Measurements from ENCODE around the gene ZNF846. TPM values are rescaled to one million over a fixed set of nuclear protein-coding genes. Genes with fewer than 3 reads are reported as not detected.
"Not testable (repeated sequence)": the region's sequence is repeated elsewhere in the genome, so short reads cannot be mapped to it uniquely, and the experiment has no call there.

ZNF846 gene
- total and polyA plus RNA-seq, 10 of the 15 experiments (the other 5 are each of a cell fraction or from before 2014, with no cell fraction given) = 0.64 to 4.1 (median 1.6) TPM

DNA sequence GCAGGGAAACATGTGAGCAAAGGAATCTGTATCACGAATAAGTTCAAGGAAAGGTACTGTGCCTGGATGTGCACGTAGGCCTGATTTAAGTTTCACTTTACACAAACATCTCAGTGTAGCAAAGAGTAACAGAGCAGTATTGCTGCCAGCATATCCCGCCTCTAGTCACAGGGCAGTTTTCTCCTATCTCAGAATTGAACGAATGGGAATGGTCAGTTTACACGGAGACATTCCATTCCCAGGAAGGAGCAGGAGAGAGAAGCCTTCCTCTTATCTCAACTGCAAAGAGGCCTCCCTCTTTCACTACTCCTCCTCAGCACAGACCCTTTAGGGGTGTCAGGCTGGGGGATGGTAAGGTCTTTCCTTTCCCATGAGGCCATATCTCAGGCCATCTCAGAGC is 21.0 kb upstream of the ZNF846 start:
- H3K27ac ChIP-seq (ENCODE audit: control insufficient read depth, insufficient read depth); H3K36me3 ChIP-seq (ENCODE audit: control insufficient read depth in 2 of 2, insufficient read depth in 2 of 2, low read length in 1 of 2); RAD21 ChIA-PET (ENCODE audit: unreplicated experiment); H3K4me1 ChIP-seq (ENCODE audit: control insufficient read depth, insufficient read depth, low read length); H3K27me3 ChIP-seq (replicated peaks in 1 of 2; ENCODE audit: control insufficient read depth in 2 of 2, insufficient read depth in 2 of 2, low read length in 1 of 2); H3K4me2 ChIP-seq (ENCODE audit: control insufficient read depth, insufficient read depth); BruUV-seq (replicated peaks); H2AFZ ChIP-seq (ENCODE audit: control insufficient read depth, low read depth, low read length); FAIRE-seq; H3K4me3 ChIP-seq; CTCF ChIA-PET; intact Hi-C loops (cut with micrococcal nuclease; ENCODE audit: unreplicated experiment); ATAC-seq; H3K79me2 ChIP-seq (ENCODE audit: control insufficient read depth, insufficient read depth, low read length); POLR2A ChIA-PET; DNase-seq (ENCODE audit: low read depth, low spot score); H3K9ac ChIP-seq (ENCODE audit: control insufficient read depth, insufficient read depth, low read length); in situ Hi-C loops (cut with MboI); H4K20me1 ChIP-seq (ENCODE audit: control insufficient read depth, insufficient read depth); H3K9me3 ChIP-seq (replicated peaks; ENCODE audit: control insufficient read depth, insufficient read depth, low read length); SMC1A ChIA-PET (ENCODE audit: uncharacterized antibody, unreplicated experiment): not testable (repeated sequence)
- 38% methylated on average over 5 of the region's 5 CpGs for WGBS (ENCODE audit: insufficient coverage, insufficient replicate concordance, low lambda C conversion rate, missing lambda C conversion rate)

DNA sequence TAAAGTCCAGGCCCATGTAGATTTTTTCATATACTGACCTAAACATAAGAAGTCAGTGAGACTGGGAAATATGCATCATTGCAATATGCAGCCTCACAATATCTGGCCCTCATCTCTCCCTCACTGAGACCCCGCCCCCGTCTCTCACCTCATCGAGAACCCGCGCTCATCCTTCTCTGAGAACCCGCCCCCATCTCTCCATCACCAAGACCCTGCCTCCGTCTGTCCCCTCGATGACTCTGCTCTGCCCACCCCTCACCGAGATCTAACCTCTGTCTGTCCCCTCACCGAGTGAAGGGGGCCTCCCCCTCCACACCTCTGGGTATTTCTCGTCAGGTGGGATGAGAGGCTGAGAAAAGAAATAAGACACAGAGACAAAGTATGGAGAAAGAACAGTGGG is 20.5 kb upstream of the ZNF846 start:
- DNase-seq (ENCODE audit: low read depth, low spot score) (no peak), ATAC-seq (no peak), FAIRE-seq (no peak)
- Histone ChIP-seq H4K20me1 (ENCODE audit: control insufficient read depth, insufficient read depth) (no peaks in the 10 kb centered on the region), H3K36me3 (ENCODE audit: control insufficient read depth in 2 of 2, insufficient read depth in 2 of 2, low read length in 1 of 2) (no peaks in the 10 kb centered on the region), H3K9ac (ENCODE audit: control insufficient read depth, insufficient read depth, low read length) (no peak overlapping the region), H3K27ac (ENCODE audit: control insufficient read depth, insufficient read depth) (no peak overlapping the region), H3K79me2 (ENCODE audit: control insufficient read depth, insufficient read depth, low read length) (no peaks in the 10 kb centered on the region), H3K4me2 (ENCODE audit: control insufficient read depth, insufficient read depth) (no peak overlapping the region), H3K9me3 (replicated peaks; ENCODE audit: control insufficient read depth, insufficient read depth, low read length) (no peaks in the 10 kb centered on the region; the same call in 2 of the 3 replicates), H2AFZ (ENCODE audit: control insufficient read depth, low read depth, low read length) (no peak overlapping the region), H3K4me1 (ENCODE audit: control insufficient read depth, insufficient read depth, low read length) (no peaks in the 10 kb centered on the region), H3K4me3 (no peak overlapping the region), H3K27me3 (replicated peaks in 1 of 2; ENCODE audit: control insufficient read depth in 2 of 2, insufficient read depth in 2 of 2, low read length in 1 of 2) (no peaks in the 10 kb centered on the region)
- TF ChIP-seq ZNF207 (IDR thresholded peaks at IDR 0.05; ENCODE audit: borderline replicate concordance) (no peak), NR2C1 (IDR thresholded peaks at IDR 0.05) (no peak), POLR2AphosphoS2 (IDR thresholded peaks at IDR 0.05; ENCODE audit: low read depth, low read length) (no peak), CBFB (IDR thresholded peaks at IDR 0.05; ENCODE audit: low read depth) (no peak), HCFC1 (IDR thresholded peaks at IDR 0.05; ENCODE audit: low read length) (no peak), STAT3 (IDR thresholded peaks at IDR 0.05; ENCODE audit: low read depth, low read length) (no peak)
- TF ChIP-seq, protein P1, sequence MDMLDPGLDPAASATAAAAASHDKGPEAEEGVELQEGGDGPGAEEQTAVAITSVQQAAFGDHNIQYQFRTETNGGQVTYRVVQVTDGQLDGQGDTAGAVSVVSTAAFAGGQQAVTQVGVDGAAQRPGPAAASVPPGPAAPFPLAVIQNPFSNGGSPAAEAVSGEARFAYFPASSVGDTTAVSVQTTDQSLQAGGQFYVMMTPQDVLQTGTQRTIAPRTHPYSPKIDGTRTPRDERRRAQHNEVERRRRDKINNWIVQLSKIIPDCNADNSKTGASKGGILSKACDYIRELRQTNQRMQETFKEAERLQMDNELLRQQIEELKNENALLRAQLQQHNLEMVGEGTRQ (IDR thresholded peaks at IDR 0.05; ENCODE audit: borderline replicate concordance, low read depth, low read length) = no peak
- ChIA-PET CTCF (no interaction called here), POLR2A (interaction anchor here (0.6 kb wide), 2 partner anchors 200 to 482 kb away, joined by 3 to 4 read pairs; no protein-coding TSS in a partner anchor), RAD21 (ENCODE audit: unreplicated experiment) (no interaction called here), SMC1A (ENCODE audit: uncharacterized antibody, unreplicated experiment) (no interaction called here)
- 62% methylated on average over 10 of the region's 11 CpGs for WGBS (ENCODE audit: insufficient coverage, insufficient replicate concordance, low lambda C conversion rate, missing lambda C conversion rate)
- intact Hi-C loops (cut with micrococcal nuclease; ENCODE audit: unreplicated experiment) = no loop called here
- BruUV-seq (replicated peaks) = no TSS peak
- in situ Hi-C loops (cut with MboI) = no loop called here

DNA sequence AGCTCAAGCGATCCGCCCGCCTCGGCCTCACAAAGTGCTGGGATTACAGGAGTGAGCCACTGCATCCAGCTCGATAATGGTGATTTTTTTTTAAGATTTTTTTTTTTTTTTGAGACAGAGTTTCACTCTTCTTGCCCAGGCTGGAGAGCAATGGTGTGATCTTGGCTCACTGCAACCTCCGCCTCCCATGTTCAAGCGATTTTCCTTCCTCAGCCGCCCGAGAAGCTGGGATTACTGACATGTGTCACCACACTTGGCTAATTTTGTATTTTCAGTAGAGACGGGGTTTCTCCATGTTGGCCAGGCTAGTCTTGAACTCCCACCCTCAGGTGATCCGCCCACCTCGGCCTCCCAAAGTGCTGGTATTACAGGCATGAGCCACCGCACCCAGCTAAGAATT is 20.1 kb upstream of the ZNF846 start:
- RAD21 ChIA-PET (ENCODE audit: unreplicated experiment); H3K27ac ChIP-seq (ENCODE audit: control insufficient read depth, insufficient read depth); H3K4me3 ChIP-seq; H4K20me1 ChIP-seq (ENCODE audit: control insufficient read depth, insufficient read depth); DNase-seq (ENCODE audit: low read depth, low spot score); in situ Hi-C loops (cut with MboI); BruUV-seq (replicated peaks); H3K4me2 ChIP-seq (ENCODE audit: control insufficient read depth, insufficient read depth); H3K9ac ChIP-seq (ENCODE audit: control insufficient read depth, insufficient read depth, low read length); H3K36me3 ChIP-seq (ENCODE audit: control insufficient read depth in 2 of 2, insufficient read depth in 2 of 2, low read length in 1 of 2); ATAC-seq; SMC1A ChIA-PET (ENCODE audit: uncharacterized antibody, unreplicated experiment); H3K27me3 ChIP-seq (replicated peaks in 1 of 2; ENCODE audit: control insufficient read depth in 2 of 2, insufficient read depth in 2 of 2, low read length in 1 of 2); FAIRE-seq; H2AFZ ChIP-seq (ENCODE audit: control insufficient read depth, low read depth, low read length); H3K4me1 ChIP-seq (ENCODE audit: control insufficient read depth, insufficient read depth, low read length); H3K9me3 ChIP-seq (replicated peaks; ENCODE audit: control insufficient read depth, insufficient read depth, low read length); H3K79me2 ChIP-seq (ENCODE audit: control insufficient read depth, insufficient read depth, low read length); intact Hi-C loops (cut with micrococcal nuclease; ENCODE audit: unreplicated experiment): not testable (repeated sequence)
- WGBS (ENCODE audit: insufficient coverage, insufficient replicate concordance, low lambda C conversion rate, missing lambda C conversion rate) = 74% methylated on average over 13 of the region's 13 CpGs
- ChIA-PET POLR2A (interaction anchor here (0.6 kb wide), 2 partner anchors 200 to 482 kb away, joined by 3 to 4 read pairs; no protein-coding TSS in a partner anchor), CTCF (interaction anchor here (0.6 to 0.8 kb wide), 2 partner anchors 8 to 129 kb away, joined by 3 read pairs; no protein-coding TSS in a partner anchor)

Data from GM12878 (cell line).